Measurements from ENCODE around the gene TRAK2.

The TRAK2 gene

DNA sequence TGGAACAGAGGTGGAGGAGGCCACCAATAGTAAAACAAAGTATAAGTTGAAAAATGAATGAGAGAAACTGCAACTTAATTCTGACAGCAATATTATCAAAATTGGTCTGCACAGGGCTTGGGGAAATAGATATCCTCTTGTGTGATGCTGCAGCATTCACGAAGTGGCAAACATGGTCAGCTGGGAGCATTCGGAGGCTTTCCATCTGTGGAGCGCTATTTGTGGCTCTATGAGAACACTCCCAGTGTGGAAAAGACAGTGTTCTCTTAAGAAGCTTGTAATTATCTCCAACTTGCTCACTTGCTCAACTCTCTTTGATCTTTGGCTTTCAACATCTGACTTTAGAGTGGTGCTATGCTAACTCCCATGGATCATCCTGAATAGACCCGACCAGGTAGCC is 91.0 kb downstream of the TRAK2 start:
- no peaks in the 10 kb centered on the region for H3K36me3 ChIP-seq
- TF ChIP-seq, protein P1, sequence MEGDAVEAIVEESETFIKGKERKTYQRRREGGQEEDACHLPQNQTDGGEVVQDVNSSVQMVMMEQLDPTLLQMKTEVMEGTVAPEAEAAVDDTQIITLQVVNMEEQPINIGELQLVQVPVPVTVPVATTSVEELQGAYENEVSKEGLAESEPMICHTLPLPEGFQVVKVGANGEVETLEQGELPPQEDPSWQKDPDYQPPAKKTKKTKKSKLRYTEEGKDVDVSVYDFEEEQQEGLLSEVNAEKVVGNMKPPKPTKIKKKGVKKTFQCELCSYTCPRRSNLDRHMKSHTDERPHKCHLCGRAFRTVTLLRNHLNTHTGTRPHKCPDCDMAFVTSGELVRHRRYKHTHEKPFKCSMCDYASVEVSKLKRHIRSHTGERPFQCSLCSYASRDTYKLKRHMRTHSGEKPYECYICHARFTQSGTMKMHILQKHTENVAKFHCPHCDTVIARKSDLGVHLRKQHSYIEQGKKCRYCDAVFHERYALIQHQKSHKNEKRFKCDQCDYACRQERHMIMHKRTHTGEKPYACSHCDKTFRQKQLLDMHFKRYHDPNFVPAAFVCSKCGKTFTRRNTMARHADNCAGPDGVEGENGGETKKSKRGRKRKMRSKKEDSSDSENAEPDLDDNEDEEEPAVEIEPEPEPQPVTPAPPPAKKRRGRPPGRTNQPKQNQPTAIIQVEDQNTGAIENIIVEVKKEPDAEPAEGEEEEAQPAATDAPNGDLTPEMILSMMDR (IDR thresholded peaks at IDR 0.05): no peak
- H3K27me3 ChIP-seq: no peaks in the 10 kb centered on the region
- H3K4me1 ChIP-seq (ENCODE audit: control insufficient read depth in 1 of 2, insufficient read depth in 1 of 2, low read depth in 1 of 2, low read length in 1 of 2): no peaks in the 10 kb centered on the region
- no peaks in the 10 kb centered on the region for H3K9me3 ChIP-seq
- no peak overlapping the region for H3K4me3 ChIP-seq (ENCODE audit: low read depth in 1 of 2, low read length in 1 of 2)
- no peak overlapping the region for H3K27ac ChIP-seq

DNA sequence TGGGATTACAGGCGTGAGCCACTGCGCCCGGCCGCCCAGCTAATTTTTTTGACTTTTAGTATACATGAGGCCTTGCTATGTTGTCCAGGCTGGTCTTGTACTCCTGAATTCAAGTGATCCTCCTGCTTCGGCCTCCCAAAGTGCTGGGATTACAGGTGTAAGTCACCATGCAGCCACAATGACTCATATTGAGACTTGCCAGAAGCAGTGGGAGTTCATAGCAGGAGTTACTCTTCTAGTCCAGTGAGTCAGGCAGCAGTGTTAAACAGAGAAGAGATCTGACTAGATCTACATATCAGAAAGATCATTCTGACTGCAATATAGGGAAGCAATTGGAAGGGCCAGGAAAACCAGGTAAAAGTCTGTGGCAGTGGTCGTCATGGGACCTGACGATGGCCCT is 92.6 kb downstream of the TRAK2 start:
- Histone ChIP-seq H3K27ac (no peak overlapping the region), H3K27me3 (no peaks in the 10 kb centered on the region), H3K4me1 (ENCODE audit: control insufficient read depth in 1 of 2, insufficient read depth in 1 of 2, low read depth in 1 of 2, low read length in 1 of 2) (no peaks in the 10 kb centered on the region), H3K36me3 (no peaks in the 10 kb centered on the region), H3K4me3 (ENCODE audit: low read depth in 1 of 2, low read length in 1 of 2) (no peak overlapping the region), H3K9me3 (no peaks in the 10 kb centered on the region)
- TF ChIP-seq, protein P1 (IDR thresholded peaks at IDR 0.05): no peak

DNA sequence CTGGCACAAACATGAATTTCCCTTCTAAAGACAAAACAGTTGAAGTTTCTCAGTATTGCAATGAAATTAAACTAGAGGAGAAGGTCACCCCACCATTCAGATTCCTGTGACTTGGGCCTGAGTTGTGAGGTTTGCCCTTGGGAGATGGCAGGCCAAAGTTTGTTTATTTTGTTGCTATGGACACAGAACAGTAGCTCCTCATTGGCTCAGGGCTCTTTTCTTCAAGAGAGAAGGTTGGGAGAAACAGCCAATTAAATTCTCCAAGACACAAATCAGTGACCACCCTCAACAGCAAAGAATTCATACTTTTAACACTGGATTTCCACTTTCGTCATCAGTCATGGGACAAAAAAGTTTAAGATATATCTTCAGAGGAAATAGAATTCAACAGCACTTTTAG is 94.0 kb downstream of the TRAK2 start, which contains the start of gene FLACC1:
Gene FLACC1, minus strand, starts transcription at position 125 of the 400 bp plus-strand sequence. CDS start 5,941 bp downstream, outside the sequence.
- TF ChIP-seq, protein P1 (IDR thresholded peaks at IDR 0.05): no peak
- no peaks in the 10 kb centered on the region for H3K36me3 ChIP-seq
- H3K27me3 ChIP-seq: no peaks in the 10 kb centered on the region
- no peak within 1 kb of the TSS for H3K4me3 ChIP-seq (ENCODE audit: low read depth in 1 of 2, low read length in 1 of 2)
- no peaks in the 10 kb centered on the region for H3K4me1 ChIP-seq (ENCODE audit: control insufficient read depth in 1 of 2, insufficient read depth in 1 of 2, low read depth in 1 of 2, low read length in 1 of 2)
- no peak within 1 kb of the TSS for H3K27ac ChIP-seq
- H3K9me3 ChIP-seq: no peaks in the 10 kb centered on the region

DNA sequence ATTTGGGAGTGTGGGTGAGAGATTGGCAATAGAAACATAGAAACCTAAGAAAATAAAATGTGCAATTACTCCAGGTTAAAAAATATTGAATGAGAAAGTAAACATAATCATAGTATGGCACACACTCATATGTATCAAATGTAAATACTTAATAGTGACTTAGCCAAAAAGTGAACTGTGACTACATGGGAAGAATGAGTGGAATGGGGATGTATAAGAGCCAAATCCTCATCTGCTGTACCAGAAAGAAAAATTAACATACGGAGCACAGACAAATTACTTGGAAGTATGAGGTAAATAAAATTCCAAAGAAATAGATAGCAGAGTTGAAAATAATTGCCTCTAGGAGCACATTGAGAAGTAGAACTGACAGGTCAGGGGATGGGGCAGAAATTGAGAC is 98.1 kb downstream of the TRAK2 start:
- Histone ChIP-seq H3K27me3 (no peaks in the 10 kb centered on the region), H3K4me3 (ENCODE audit: low read depth in 1 of 2, low read length in 1 of 2) (no peak overlapping the region), H3K4me1 (ENCODE audit: control insufficient read depth in 1 of 2, insufficient read depth in 1 of 2, low read depth in 1 of 2, low read length in 1 of 2) (no peaks in the 10 kb centered on the region), H3K36me3 (no peaks in the 10 kb centered on the region), H3K27ac (no peak overlapping the region), H3K9me3 (no peaks in the 10 kb centered on the region)
- TF ChIP-seq, protein P1 (IDR thresholded peaks at IDR 0.05): no peak

DNA sequence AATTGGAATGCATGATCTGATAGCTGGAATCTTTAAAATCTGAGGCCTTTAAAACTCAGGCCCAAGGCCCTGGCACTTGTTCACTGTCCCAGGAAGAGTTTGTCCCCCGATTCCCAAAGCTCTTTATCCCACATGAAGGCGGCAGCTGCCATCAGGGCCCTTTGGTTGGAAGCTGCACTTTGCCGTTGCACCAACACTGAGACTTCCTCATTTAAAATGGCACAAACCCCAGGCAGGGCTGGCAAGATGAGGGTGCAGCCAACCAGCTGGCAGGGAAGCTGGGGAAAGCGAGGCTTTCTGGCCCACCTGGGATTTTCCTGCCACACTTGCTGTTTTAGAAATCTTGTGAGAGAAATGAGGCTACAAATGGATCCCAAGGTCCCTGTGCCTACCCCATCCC is 100.4 kb downstream of the TRAK2 start:
- no peaks in the 10 kb centered on the region for H3K27me3 ChIP-seq
- no peaks in the 10 kb centered on the region for H3K36me3 ChIP-seq
- TF ChIP-seq, protein P1 (IDR thresholded peaks at IDR 0.05): no peak
- no peaks in the 10 kb centered on the region for H3K4me1 ChIP-seq (ENCODE audit: control insufficient read depth in 1 of 2, insufficient read depth in 1 of 2, low read depth in 1 of 2, low read length in 1 of 2)
- no peak overlapping the region for H3K4me3 ChIP-seq (ENCODE audit: low read depth in 1 of 2, low read length in 1 of 2)
- no peaks in the 10 kb centered on the region for H3K9me3 ChIP-seq
- H3K27ac ChIP-seq: no peak overlapping the region

DNA sequence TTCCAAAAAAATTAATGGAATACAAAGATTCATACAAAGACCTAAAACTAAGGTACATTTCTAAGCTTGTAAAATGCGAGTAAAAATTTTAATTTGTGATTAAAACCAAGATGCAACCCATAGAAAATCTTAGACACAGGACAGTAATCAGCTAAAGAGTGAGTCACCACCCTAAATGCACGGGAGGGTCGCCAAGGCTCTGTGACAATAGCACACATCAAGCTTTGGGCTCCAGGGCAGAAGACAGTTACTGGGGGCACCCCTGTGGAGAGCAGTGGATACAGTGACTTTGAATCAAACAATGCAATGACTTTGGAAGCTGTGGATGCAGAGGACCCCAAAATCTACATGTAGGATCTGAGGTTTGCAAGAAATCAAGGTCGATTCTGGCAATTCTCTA is 101.7 kb downstream of the TRAK2 start:
- no peak overlapping the region for H3K27ac ChIP-seq
- H3K36me3 ChIP-seq: no peaks in the 10 kb centered on the region
- TF ChIP-seq, protein P1 (IDR thresholded peaks at IDR 0.05): no peak

More for the DNA sequence above, 101.7 kb downstream of the TRAK2 start:
- no peak overlapping the region for H3K4me3 ChIP-seq (ENCODE audit: low read depth in 1 of 2, low read length in 1 of 2)
- no peaks in the 10 kb centered on the region for H3K27me3 ChIP-seq
- no peaks in the 10 kb centered on the region for H3K9me3 ChIP-seq
- no peaks in the 10 kb centered on the region for H3K4me1 ChIP-seq (ENCODE audit: control insufficient read depth in 1 of 2, insufficient read depth in 1 of 2, low read depth in 1 of 2, low read length in 1 of 2)
